GM19043 (cell line): Measurements from ENCODE around the gene ZNF547.

Source experiments
- ATAC-seq: cut with Tn5 transposase; IDR thresholded peaks from one replicate; pipeline ENCODE4 v1.9.1; 2021; ENCODE audit warnings: low read depth; ENCODE audit not compliant: unreplicated experiment

The ZNF547 gene

DNA sequence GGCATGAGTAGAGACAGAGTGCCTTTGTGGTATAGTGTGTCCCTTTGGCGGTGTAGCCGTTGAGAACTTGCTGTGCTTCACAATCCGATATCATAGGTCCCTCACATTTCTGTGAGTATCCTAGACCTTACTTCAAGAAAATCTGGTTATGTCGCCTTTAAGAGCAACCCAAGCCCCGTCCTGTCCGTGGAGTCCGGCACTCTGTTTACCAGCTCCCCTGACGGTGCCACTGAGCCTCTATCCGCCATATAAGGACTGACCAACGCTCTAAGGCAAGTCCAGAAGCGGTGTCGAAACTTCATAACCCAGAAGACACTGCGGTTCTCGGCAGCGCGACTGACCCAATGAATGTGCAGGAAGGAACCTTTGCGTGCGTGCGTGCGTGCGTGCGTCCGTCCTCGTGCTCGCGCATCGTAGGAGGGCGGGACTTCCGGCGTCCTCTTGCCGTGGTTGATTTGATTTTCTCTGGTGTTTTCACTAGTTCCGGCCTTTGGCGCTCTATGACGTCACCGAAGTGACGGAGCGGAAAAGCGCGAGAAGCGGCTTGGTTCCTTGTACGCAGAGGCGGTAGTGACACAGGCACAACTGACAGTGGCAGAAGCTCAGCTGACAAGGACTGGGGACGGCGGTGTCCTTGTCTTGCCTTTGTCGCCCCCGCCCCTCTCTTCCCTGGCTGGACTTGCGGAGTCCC lies at the start of gene ZNF547, which contains the start of gene TRAPPC2B:
TSS of gene ZNF547 (plus strand) at position 555 of the 691 bp plus-strand sequence. CDS start 5,005 bp downstream, outside the sequence.
TSS of gene TRAPPC2B (plus strand) at position 555 of the 691 bp plus-strand sequence. CDS start 1,283 bp downstream, outside the sequence.
- ATAC-seq = peak; percentile 94

DNA sequence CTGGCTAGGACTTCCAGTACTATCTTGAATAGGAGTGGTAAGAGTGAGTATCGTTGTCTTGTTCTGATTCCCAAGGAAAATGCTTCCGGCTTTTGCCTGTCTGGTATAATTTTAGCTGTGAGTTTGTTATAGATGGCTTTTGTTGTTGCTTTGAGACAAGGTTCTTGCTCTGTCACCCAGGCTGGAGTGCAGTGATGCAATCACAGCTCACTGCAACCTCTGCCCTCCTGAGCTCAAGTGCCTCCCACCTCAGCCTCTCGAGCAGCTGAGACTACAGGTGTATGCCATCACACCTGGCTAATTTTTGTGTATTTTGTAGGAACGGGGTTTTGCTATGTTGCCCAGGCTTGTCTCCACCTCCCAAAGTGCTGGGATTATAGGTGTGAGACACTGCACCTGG lies 49.2 kb upstream of the ZNF547 start:
- no peak for ATAC-seq

- ATAC-seq = no peak
Measured at GRCh38 chr19:57317503-57317902, 45.8 kb upstream of the ZNF547 start.

DNA sequence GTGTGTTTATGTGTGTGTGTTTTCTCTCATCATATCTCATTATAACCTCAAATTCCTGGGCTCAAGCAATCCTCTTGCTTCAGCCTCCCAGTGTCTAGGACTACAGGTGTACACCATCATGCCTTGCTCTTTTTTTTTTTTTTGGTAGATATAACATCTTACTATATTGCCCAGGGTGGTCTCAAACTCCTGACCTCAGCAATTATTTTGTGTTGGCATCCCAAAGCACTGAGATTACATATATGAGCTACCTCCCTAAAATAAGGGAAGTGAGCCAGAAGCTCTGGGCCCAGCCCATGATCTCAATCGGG lies 43.5 kb upstream of the ZNF547 start:
- ATAC-seq = no peak

- ATAC-seq = peak; percentile 97
Measured at GRCh38 chr19:57320180-57321084, 42.9 kb upstream of the ZNF547 start, which contains the start of gene ZNF543. TSS of gene ZNF543 (plus strand) at chr19:57320472. CDS start at chr19:57320854, 382 bp downstream.

- no peak for ATAC-seq
Measured at GRCh38 chr19:57321116-57321515, 42.2 kb upstream of the ZNF547 start.

DNA sequence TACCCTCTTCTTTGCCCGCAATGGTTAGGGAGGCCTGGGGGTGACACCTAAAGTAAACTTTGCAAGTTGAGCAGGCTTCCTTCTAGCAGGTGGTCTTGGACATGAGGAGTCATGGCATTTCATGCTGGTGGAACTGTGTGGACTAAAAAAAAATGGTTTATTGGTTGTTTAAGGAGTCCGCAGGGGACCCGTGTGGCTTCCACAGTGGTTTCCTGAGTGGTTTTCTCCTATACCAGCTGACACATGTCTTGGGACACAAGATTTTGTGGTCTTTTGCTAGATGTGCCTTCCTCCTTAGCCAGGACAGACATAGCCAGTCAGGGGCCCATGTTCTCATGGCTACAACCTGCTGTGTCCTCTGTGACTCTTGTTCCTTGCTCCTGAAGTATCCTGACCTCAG lies 41.6 kb upstream of the ZNF547 start:
- ATAC-seq = no peak

DNA sequence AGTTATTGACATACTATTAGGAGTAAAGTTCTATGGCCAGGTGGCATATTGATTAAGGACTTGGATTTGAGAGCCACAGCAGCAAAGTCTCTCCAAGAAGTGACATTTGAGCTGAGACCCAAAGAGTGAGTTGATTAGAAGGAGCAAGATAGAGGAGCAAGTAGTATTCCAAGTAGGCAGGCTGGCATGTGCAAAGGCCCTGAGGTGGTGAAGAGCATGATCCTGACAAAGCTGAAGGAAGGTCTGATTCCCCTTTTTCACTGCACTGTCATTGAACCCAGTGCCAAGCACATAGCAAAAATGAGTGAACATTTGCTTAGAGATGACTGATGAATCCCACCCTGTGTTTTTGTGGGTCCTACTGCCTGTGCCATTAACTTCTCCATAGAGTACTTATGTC lies 38.4 kb upstream of the ZNF547 start:
- ATAC-seq = no peak

GRCh38 chr19:57327993-57328392 lies 35.4 kb upstream of the ZNF547 start:
- no peak for ATAC-seq

DNA sequence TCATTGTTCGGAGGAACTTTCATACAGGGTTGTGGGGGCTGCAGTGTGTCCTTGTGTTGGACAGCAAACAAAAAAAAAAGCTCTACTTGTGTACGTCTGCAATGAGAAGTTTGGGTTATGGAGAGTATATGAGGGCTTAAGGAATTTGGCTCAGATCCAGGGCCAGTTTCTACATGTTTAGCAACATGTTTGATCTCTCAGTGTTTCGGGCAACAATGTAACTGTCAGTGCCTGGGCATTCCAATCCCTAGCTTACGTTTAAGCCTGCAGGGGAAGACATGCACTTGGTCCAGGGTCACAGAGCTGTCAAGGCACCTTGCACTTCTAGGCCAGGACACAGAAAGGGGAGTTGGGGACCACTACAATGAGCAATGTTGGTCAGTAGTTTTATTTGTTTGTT lies 29.2 kb upstream of the ZNF547 start:
- ATAC-seq = no peak

DNA sequence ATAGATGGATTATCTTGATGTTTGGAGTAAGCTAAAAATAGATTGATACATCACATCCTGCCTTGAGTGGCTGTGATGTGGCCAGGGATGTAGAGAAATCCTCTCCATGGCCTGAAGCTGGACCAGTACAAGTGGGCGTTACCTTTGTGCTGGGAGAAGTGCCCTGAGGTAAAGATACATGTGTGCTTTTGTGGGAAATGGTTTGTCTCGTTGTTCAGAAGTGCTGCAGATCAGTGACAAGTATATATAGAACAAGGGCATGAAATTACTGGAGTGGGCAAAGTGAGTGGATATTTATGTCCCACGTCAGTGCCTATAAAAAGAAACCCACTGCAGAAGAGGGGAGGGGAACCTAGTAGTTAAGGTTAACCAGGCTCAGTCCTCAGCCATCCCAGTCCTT lies 24.5 kb upstream of the ZNF547 start:
- no peak for ATAC-seq

DNA sequence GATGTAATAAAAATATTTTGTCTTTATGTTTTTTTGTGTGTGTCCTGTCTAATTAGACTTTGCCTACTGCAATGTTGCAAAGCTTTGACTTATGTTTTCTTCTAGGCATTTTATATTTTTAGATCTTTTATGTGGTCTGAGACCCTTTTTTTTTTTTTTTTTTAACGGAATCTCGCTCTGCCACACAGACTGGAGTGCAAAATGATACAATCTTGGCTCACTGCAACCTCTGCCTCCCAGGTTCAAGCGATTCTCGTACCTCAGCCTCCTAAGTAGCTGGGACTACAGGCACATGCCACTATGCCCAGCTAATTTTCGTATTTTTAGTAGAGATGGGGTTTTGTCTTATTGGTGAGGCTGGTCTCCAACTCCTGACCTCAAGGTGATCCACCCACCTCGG lies 20.8 kb upstream of the ZNF547 start:
- ATAC-seq = no peak

DNA sequence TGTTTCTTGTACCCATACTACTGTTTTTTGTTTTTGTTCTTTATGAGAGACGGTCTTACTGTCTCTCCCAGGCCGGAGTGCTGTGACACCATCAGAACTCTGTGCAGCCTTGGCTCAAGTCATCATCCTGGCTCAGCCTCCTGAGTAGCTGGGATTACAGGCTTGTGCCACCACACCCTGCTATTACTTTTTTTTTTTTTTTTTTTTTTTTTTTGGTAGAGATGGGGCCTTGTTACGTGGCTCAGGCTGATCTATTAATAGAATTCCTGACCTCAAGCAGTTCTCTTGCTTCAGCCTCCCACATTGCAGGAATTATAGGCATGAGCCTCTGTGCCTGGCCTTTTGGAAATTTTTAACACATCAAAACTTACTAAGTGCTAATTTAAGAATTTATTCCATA lies 15.2 kb upstream of the ZNF547 start:
- ATAC-seq = no peak

- ATAC-seq = peak; percentile 97
Measured at GRCh38 chr19:57350877-57351805, 12.2 kb upstream of the ZNF547 start, which contains the start of gene ZNF304. TSS of gene ZNF304 (plus strand) at chr19:57351271. CDS start at chr19:57351665, 394 bp downstream.

- ATAC-seq = no peak
Measured at GRCh38 chr19:57351867-57352266, 11.5 kb upstream of the ZNF547 start.

- no peak for ATAC-seq
Measured at GRCh38 chr19:57355916-57356315, 7.4 kb upstream of the ZNF547 start.

GRCh38 chr19:57357406-57357805 lies 5.9 kb upstream of the ZNF547 start:
- no peak for ATAC-seq

DNA sequence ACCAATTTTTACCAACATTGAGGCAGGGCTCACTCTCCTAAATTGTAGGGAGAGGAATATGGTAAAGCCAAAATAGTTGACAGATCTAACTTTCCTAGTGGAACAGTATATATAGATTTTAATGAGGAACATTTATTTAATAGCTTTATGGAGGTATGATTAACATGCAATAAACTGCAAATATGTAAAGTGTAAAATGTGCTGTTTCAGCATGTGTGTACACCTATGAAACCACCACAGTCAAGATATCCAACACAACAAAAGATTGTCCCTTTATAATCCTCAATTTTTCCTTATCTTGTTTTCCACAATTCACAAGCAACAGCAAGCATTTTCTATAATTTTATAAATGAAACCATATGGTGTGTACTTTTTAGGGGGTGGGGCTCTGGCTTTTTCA lies 4.1 kb upstream of the ZNF547 start:
- no peak for ATAC-seq

- ATAC-seq = no peak
Measured at GRCh38 chr19:57362419-57362818, 932 bp upstream of the ZNF547 start.

- no peak for ATAC-seq
Measured at GRCh38 chr19:57363688-57364181, 384 bp downstream of the ZNF547 start.
